WI38 (cell line): ENCODE results near the gene BICRAL.
"Not testable (repeated sequence)": the region's sequence is repeated elsewhere in the genome, so short reads cannot be mapped to it uniquely, and the experiment has no call there.

Experiments used
- H3K4me3 ChIP-seq: 2 replicates; pipeline ENCODE4 v1.5.1; 2011; ENCODE audit warnings: low read depth, mild to moderate bottlenecking, control low read depth, low read length
- TF ChIP-seq, protein P1 (sequence below): IDR thresholded peaks from 2 replicates; pipeline ENCODE4 v1.5.1; 2012; ENCODE audit warnings: low read depth, mild to moderate bottlenecking, control low read depth, low read length

Gene BICRAL

DNA sequence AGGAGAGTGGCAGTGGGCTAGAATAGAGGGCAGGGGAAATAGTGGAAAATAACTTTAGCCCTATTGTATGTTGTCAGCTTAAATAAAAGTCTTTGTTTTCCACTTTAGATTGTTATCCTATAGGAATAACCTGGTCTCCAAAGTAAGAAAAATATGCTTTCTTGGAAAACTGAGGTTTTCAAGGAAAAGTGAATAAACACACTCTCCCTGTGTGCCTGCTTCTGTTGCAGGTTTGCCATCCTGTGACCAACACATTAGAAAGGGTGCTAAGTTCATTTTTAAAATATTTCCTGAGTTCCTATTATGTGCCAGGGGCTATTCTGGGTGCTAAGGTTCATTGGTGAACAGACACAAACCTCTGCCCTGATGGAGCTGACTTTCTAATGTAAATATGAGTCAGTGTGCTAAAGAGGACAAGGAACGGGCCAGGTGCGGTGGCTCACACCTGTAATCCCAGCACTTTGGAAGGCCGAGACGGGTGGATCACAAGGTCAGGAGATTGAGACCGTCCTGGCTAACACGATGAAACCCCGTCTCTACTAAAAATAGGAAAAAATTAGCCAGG, 23.5 kb downstream of the BICRAL start:
- TF ChIP-seq, protein P1, sequence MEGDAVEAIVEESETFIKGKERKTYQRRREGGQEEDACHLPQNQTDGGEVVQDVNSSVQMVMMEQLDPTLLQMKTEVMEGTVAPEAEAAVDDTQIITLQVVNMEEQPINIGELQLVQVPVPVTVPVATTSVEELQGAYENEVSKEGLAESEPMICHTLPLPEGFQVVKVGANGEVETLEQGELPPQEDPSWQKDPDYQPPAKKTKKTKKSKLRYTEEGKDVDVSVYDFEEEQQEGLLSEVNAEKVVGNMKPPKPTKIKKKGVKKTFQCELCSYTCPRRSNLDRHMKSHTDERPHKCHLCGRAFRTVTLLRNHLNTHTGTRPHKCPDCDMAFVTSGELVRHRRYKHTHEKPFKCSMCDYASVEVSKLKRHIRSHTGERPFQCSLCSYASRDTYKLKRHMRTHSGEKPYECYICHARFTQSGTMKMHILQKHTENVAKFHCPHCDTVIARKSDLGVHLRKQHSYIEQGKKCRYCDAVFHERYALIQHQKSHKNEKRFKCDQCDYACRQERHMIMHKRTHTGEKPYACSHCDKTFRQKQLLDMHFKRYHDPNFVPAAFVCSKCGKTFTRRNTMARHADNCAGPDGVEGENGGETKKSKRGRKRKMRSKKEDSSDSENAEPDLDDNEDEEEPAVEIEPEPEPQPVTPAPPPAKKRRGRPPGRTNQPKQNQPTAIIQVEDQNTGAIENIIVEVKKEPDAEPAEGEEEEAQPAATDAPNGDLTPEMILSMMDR: no peak
- no peak overlapping the region for H3K4me3 ChIP-seq

DNA sequence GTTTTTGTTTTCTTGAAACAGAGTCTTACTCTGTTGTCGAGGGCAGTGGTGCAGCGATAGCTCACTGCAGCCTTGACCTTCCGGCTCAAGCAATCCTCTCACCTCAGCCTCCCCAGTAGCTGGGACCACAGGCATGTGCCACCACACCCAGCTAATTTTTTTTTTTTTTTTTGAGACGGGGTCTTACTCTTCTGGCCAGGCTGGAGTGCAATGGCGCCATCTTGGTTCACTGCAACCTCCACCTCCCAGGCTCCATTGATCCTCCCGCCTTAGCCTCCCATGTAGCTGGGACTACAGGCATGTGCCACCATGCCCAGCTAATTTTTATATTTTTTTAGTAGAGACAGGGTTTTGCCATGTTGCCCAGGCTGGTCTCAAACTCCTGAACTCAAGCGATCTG, 24.5 kb downstream of the BICRAL start:
- not testable (repeated sequence) for H3K4me3 ChIP-seq

DNA sequence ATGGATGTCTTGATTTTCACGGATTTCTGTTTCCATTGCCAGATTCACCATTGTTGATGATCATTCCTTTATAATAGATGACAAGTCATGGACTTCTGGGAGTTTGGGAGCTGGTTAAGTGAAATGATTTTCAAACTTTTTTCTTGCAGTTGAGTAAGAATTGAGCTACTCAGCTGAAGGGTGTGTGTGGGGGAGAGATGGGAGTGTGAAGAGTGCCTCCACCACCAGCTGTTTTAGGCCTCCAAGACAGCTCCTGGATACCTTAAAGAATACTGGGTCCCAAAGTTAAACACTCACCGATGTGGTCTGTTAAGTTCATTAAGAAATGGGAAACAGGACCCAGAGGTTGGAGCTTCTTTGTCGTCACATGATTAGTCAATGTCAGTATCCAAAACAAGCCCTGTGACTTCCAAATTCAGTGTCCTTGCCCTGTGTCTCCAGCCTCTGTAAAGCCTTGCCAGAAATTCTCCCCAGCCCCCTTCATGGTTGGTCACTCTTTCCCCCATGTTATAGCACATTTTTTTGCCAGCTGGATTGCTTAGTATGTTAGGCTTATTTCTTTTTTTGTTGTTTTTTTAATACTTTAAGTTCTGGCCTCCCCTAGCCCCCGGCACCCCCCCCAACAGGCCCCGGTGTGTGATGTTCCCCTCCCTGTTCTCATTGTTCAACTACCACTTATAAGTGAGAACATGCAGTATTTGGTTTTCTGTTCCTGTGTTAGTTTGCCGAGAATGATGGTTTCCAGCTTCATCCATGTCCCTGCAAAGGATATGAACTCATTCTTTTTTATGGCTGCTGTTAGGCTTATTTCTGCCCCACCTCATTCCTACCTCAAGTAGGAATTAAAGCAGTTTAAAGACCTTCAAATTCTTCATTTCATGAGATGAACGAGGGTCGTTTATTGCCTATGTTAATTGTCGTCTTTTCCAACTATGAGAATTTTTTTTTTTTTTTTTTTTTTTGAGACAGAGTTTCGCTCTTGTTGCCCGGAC, 26.9 kb downstream of the BICRAL start:
- TF ChIP-seq, protein P1: no peak
- no peak overlapping the region for H3K4me3 ChIP-seq

DNA sequence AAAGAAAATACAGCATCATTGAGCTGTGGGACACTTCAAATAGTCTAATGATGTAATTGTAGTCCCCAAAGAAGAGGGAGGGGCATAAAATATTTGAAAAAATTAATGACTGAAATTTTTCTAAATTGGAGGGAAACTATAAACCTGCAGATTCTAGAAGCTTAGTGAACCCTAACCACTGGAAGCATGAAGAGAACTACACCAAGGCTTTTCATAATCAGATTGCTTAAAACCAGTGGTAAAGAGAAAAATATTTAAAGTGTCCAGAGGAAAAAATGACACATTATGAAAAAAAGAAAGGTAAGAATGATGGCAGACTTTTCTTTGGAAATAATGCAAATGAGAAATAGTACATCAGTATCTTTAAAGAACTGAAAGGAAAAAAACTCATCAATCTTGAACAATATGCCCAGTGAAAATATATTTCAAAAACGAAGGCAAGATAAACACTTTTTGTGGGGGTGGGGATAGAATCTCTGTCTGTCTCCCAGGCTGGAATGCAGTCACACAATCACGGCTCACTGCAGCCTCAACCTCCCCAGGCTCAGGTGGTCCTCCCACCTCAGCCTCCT, 31.3 kb downstream of the BICRAL start:
- H3K4me3 ChIP-seq: no peak overlapping the region
- TF ChIP-seq, protein P1: no peak

DNA sequence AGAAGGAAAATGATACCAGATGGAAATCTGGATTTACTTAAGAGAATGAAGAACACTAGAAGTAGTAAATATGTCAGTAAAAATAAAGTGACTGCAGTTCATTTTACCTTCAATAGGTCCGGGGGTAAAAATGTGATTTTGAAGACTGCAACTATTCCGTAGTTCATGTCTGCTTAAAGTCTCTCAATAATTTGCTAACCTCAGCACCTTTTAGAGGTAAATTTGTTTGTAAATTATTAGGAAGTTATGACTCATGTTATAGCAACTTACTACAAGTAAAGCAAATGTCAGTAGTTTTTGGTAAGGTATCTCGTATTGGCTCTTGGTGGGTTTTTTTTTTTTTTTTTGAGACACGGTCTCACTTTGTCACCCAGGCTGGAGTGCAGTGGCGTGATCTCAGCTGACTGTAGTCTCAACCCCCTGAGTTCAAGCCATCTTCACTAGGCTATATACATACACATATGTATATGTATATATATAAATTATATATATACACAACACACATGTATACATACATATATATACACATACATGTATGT, 32.1 kb downstream of the BICRAL start:
- H3K4me3 ChIP-seq: no peak overlapping the region

DNA sequence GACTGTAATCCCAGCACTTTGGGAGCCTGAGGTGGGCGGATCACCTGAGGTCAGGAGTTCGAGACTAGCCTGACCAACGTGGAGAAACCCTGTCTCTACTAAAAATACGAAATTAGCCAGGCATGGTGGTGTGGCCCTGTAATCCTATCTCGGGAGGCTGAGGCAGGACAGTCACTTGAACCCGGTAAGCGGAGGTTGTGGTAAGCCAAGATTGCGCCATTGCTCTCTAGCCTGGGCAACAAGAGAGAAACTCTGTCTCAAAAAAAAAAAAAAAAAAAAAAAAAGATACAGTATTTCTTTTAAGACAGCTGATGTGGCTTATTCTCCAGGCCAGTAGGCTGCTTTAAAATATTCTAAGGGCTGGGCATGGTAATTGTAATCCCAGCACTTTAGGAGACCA, 33.9 kb downstream of the BICRAL start:
- not testable (repeated sequence) for H3K4me3 ChIP-seq

More for the DNA sequence above, 32.1 kb downstream of the BICRAL start:
- TF ChIP-seq, protein P1: no peak

DNA sequence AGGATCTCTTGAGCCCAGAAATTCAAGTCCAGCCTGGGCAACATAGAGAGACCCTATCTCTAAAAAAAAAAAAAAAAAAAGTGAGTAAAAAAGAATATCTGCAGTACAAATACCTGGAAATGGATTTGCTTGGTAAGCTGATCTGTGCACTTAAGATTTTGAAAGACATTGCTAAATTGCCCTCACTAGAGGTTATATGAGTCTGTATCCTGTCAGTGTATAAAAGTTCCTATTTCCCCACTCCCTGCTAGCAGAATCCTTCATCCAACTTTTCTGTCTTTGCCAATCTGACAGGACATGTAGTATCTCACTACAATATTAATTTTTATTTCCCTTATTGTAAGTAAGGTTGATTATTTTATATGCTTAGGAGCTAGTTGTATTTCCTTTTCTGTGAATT, 36.1 kb downstream of the BICRAL start:
- H3K4me3 ChIP-seq: no peak overlapping the region
- TF ChIP-seq, protein P1: no peak

DNA sequence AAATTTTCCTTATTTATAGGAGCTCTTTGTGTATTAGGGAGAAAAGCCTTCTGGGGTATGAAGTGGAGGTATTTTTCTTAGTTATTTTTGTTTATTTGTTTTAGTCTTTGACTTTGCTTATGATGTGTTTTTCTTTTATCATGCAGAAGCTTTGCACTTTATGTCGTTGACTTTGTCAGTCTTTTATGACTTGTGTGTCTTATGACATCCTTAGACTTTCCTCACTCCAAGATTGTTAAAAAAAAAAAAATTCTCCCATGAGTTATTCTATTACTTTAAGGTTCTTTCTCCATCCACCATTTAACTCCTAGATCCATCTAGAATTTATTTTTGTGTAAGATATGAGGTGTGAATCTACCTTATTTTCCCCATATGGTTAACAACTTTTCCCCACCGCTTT, 36.6 kb downstream of the BICRAL start:
- H3K4me3 ChIP-seq: no peak overlapping the region
- TF ChIP-seq, protein P1: no peak
